Measurements from ENCODE around the gene SMIM10L2A.

Gene SMIM10L2A
- long read RNA-seq = 0 reads

- DNase-seq (ENCODE audit: low read depth in 1 of 2, low spot score in 1 of 2) = no peak
- Histone ChIP-seq H3K4me3 (replicated peaks; ENCODE audit: insufficient read depth, low read length) (peak within 1 kb of the TSS; percentile 38), H3K27ac (replicated peaks) (no peak within 1 kb of the TSS), H3K27me3 (ENCODE audit: insufficient read depth, poor library complexity, severe bottlenecking) (no peaks in the 10 kb centered on the region)
- no peak for TF ChIP-seq GABPA (IDR thresholded peaks at IDR 0.05; ENCODE audit: low read depth)
These were observed at the start of gene SMIM10L2A for GRCh38 chrX:135421932-135422809. Gene SMIM10L2A (plus strand): TSS chrX:135421944. CDS start chrX:135422132, 188 bp downstream.

GRCh38 chrX:135373357-135373756 is 48.4 kb upstream of the SMIM10L2A start:
- H3K4me3 ChIP-seq (replicated peaks; ENCODE audit: insufficient read depth, low read length) = no peak overlapping the region
- no peak overlapping the region for H3K27ac ChIP-seq (replicated peaks)
- H3K27me3 ChIP-seq (ENCODE audit: insufficient read depth, poor library complexity, severe bottlenecking) = no peaks in the 10 kb centered on the region
- TF ChIP-seq REST (IDR thresholded peaks at IDR 0.05; ENCODE audit: insufficient replicate concordance, low read depth) (no peak), GABPA (IDR thresholded peaks at IDR 0.05; ENCODE audit: low read depth) (no peak), POLR2AphosphoS5 (IDR thresholded peaks at IDR 0.05; ENCODE audit: low read depth) (no peak), SPI1 (IDR thresholded peaks at IDR 0.05; ENCODE audit: borderline replicate concordance, low read depth) (no peak)
- DNase-seq (ENCODE audit: low read depth in 1 of 2, low spot score in 1 of 2) = no peak

GRCh38 chrX:135382260-135382659 is 39.5 kb upstream of the SMIM10L2A start:
- Histone ChIP-seq H3K4me3 (replicated peaks; ENCODE audit: insufficient read depth, low read length) (no peak overlapping the region), H3K27me3 (ENCODE audit: insufficient read depth, poor library complexity, severe bottlenecking) (no peaks in the 10 kb centered on the region), H3K27ac (replicated peaks) (no peak overlapping the region)
- TF ChIP-seq CTCF (IDR thresholded peaks at IDR 0.05; ENCODE audit: insufficient read depth, low read length) (no peak), REST (IDR thresholded peaks at IDR 0.05; ENCODE audit: insufficient replicate concordance, low read depth) (no peak), POLR2AphosphoS5 (IDR thresholded peaks at IDR 0.05; ENCODE audit: low read depth) (no peak), GABPA (IDR thresholded peaks at IDR 0.05; ENCODE audit: low read depth) (no peak)
- no peak for DNase-seq (ENCODE audit: low read depth in 1 of 2, low spot score in 1 of 2)

DNA sequence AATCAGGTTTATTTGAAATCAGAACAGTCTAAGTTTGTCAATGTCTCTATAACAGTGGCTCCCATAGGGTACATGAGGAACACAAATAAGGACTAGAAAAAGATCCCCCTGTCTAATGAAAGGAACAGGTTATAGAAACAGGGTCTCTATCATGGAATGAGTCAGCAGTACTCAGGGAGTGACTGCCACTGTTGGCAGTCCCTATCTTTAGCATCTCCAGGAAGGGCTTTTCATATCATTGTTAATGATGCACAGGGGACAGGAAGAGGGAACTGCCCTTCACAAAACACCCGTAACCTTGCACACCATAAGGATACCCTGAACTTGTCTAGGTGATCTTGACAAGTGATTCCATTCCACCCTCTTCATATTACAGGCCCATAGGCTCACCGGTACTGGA is 38.5 kb upstream of the SMIM10L2A start:
- no peaks in the 10 kb centered on the region for H3K27me3 ChIP-seq (ENCODE audit: insufficient read depth, poor library complexity, severe bottlenecking)
- no peak for TF ChIP-seq CTCF (IDR thresholded peaks at IDR 0.05; ENCODE audit: insufficient read depth, low read length)
- no peak for TF ChIP-seq POLR2AphosphoS5 (IDR thresholded peaks at IDR 0.05; ENCODE audit: low read depth)
- no peak for TF ChIP-seq SPI1 (IDR thresholded peaks at IDR 0.05; ENCODE audit: borderline replicate concordance, low read depth)
- no peak for TF ChIP-seq GABPA (IDR thresholded peaks at IDR 0.05; ENCODE audit: low read depth)
- no peak for TF ChIP-seq REST (IDR thresholded peaks at IDR 0.05; ENCODE audit: insufficient replicate concordance, low read depth)
- no peak overlapping the region for H3K27ac ChIP-seq (replicated peaks)
- peak in 1 of 2 experiments; percentile 2 for DNase-seq (ENCODE audit: low read depth in 1 of 2, low spot score in 1 of 2)
- H3K4me3 ChIP-seq (replicated peaks; ENCODE audit: insufficient read depth, low read length) = no peak overlapping the region
